GM13977 (cell line): ENCODE results near the gene DLEC1.

Source experiments
- DNase-seq: peaks from one replicate; pipeline ENCODE4 v3.0.0; 2012; ENCODE audit warnings: low spot score
- in situ Hi-C: fragments of 300-500 bp; cut with MboI; formaldehyde crosslinking; loops from one replicate; pipeline ENCODE4 v1.12.0; 2022; ENCODE audit warnings: low sequenced_read_pairs, low pct_unique_long_range_greater_than_20kb, mixed read lengths, inconsistent platforms; ENCODE audit not compliant: unreplicated experiment
- TF ChIP-seq, protein P1 (sequence below): IDR thresholded peaks from 2 replicates; pipeline ENCODE4 v1.5.1; 2012; ENCODE audit warnings: mild to moderate bottlenecking, control low read depth; ENCODE audit not compliant: insufficient read depth; ENCODE audit errors: extremely low read depth, missing control alignments

DLEC1 gene

DNA sequence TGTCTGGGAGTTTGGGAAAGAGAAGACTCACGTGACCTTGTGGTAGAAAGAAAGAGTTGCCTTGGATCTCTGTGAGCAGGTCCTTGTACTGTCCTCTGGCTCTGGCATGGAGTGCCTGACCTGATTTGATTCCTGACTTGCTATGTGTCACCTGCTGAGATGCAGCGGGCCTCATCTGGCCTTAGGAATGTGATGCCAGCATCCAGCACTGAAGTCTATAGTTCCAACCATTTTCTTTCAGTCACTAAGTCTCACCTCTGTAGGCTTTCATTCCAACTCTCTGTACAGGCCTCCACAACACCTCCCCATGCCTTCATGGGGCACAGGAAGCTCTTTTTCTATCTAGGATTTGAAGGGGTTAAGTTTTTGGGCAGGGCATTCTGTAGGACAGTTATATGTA is 114.2 kb downstream of the DLEC1 start:
- in situ Hi-C loops, result no loop called here
- DNase-seq, result no peak
- TF ChIP-seq, protein P1, sequence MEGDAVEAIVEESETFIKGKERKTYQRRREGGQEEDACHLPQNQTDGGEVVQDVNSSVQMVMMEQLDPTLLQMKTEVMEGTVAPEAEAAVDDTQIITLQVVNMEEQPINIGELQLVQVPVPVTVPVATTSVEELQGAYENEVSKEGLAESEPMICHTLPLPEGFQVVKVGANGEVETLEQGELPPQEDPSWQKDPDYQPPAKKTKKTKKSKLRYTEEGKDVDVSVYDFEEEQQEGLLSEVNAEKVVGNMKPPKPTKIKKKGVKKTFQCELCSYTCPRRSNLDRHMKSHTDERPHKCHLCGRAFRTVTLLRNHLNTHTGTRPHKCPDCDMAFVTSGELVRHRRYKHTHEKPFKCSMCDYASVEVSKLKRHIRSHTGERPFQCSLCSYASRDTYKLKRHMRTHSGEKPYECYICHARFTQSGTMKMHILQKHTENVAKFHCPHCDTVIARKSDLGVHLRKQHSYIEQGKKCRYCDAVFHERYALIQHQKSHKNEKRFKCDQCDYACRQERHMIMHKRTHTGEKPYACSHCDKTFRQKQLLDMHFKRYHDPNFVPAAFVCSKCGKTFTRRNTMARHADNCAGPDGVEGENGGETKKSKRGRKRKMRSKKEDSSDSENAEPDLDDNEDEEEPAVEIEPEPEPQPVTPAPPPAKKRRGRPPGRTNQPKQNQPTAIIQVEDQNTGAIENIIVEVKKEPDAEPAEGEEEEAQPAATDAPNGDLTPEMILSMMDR, result no peak

DNA sequence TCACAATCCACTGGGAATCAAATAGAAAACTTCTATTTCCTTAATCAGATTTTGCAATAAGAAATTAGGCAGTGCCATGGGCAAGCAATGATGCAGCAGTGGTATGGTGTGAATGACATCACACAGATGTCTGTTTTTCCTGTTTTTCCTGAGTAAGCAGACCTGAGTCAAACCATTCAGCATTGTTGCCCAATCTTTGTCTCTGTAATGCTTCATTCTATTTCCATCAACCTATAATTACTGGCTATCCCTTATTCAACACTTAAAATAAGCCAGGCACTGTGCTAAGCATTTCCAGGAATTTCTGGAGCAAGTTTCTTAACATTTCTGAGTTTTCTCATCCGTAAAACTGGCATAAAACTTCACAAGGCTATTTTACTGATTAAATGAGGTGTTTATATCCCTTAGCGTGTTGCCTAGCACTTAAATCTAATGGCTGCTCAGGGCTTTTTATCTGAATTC is 115.1 kb downstream of the DLEC1 start:
- TF ChIP-seq, protein P1, result no peak
- DNase-seq, result no peak
- in situ Hi-C loops, result no loop called here

DNA sequence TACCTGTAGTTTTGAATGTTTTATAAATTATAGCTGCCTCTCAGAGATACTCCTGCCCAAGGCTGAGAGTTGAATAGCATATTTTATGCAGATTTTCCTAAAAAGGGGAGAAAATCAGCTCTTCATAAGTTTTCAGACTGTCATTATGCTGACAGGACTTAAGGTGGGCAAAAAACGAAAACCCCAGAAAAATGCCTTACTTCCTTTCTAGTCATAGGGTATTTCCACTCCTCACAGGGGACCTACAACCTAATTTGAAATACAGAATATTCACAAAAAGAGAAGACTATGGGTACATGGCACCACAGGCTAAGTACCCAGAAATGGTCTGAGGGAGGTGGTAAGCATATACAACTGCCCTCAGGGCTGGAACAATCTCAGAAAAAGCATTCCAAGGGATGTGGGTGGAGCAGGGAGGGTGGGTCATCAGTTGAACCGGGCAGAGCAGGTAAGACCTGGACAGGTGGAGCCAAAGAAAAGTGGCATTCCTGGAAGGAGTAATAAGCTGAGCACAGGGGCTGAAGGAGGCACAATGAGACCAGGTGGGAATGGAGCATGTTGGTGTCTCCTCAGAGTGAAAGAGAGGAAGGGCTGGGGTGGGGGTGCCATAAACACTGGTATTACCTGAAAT is 115.7 kb downstream of the DLEC1 start:
- in situ Hi-C loops, result no loop called here
- TF ChIP-seq, protein P1, result no peak
- DNase-seq, result no peak

DNA sequence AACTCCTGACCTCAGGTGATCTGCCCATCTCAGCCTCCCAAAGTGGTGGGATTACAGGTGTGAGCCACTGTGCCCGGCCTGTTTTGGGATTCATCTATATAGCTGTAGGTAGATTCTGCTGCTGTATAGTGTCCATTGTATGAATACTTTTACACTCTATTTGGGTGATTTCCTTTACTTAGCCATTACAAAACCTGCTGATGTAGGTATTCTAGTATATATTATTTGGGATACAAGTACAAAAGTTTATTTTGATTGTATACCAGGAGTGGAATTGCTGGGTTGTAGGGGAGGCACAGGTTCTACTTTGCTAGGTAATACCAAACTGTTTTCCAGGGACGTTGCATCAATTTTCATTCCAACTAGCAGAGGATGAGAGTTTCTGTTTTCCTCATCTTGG is 116.8 kb downstream of the DLEC1 start:
- TF ChIP-seq, protein P1, result no peak
- in situ Hi-C loops, result no loop called here
- DNase-seq, result no peak

DNA sequence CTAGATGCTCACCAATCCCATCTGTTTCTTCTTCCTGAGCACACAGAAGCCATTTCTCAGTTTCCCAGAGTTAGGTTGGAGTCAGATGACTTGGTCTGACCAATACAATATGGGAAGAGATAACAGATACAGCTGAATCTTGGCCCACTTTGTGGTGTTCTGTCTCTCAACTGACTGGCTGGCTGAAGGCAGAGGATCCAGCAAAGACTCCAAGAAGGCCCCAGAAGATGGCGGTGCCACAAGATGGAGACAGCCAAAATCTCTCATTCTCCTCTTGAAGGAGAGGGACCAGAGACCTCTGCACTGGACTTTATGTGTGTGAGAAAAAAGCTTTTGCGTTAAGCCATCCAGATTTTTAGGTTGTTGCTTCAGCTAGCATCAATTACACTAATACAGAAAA is 118.1 kb downstream of the DLEC1 start:
- in situ Hi-C loops, result no loop called here
- DNase-seq, result no peak
- TF ChIP-seq, protein P1, result no peak

DNA sequence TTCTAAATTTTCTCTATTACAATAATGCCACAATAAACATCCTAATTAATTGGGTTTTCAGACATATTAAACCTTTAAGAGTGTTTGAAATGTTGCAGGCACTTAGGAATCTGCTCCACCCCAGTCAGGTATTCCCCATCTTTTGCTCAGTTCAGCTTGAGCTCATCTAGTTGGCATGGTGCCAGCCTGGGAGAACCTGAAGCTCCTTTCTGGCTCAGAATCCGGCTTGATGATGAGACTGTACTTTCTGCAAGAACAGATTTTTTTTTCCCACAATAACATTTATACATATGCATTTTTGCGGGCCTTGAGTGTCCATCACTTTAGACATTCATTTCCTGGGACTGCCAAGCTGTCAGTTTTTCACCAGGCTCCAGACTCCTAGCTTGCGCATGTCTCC is 118.6 kb downstream of the DLEC1 start:
- in situ Hi-C loops, result no loop called here
- DNase-seq, result no peak
- TF ChIP-seq, protein P1, result no peak
